ENCODE data around the gene TEX19.
A peak's percentile ranks its signal among the peaks of the same experiment; 100 is the strongest.

The TEX19 gene

GRCh38 chr17:82322526-82323453 is 36.3 kb upstream of the TEX19 start:
- no peak for DNase-seq

- no peak for DNase-seq
These were observed 35.4 kb upstream of the TEX19 start for GRCh38 chr17:82323514-82324234.

- DNase-seq, result no peak
These were observed 34.3 kb upstream of the TEX19 start for GRCh38 chr17:82324566-82325285.

- no peak for DNase-seq
These were observed 33.5 kb upstream of the TEX19 start for GRCh38 chr17:82325286-82326180.

- peak; percentile 72 for DNase-seq
These were observed 31.8 kb upstream of the TEX19 start for GRCh38 chr17:82327289-82327688.

- DNase-seq, result no peak
These were observed 31.3 kb upstream of the TEX19 start for GRCh38 chr17:82327757-82328140.

- peak; percentile 35 for DNase-seq
These were observed 30.7 kb upstream of the TEX19 start for GRCh38 chr17:82328141-82328993.

GRCh38 chr17:82328994-82329507 is 30.0 kb upstream of the TEX19 start:
- DNase-seq, result no peak

GRCh38 chr17:82329683-82330321 is 29.2 kb upstream of the TEX19 start:
- no peak for DNase-seq

- peak; percentile 76 for DNase-seq
These were observed 28.5 kb upstream of the TEX19 start for GRCh38 chr17:82330322-82331239.

GRCh38 chr17:82331345-82331939 is 27.6 kb upstream of the TEX19 start:
- peak; percentile 8 for DNase-seq

GRCh38 chr17:82332669-82333278 is 26.3 kb upstream of the TEX19 start:
- peak; percentile 55 for DNase-seq

GRCh38 chr17:82333279-82334171 is 25.5 kb upstream of the TEX19 start, which contains the start of gene SECTM1:
Gene SECTM1 (minus strand): TSS chr17:82333766. CDS start chr17:82327240, 6,526 bp downstream.
- DNase-seq, result peak; percentile 74

- no peak for DNase-seq
These were observed 24.8 kb upstream of the TEX19 start for GRCh38 chr17:82334204-82334621.

- peak; percentile 20 for DNase-seq
These were observed 24.2 kb upstream of the TEX19 start for GRCh38 chr17:82334622-82335394.
